HepG2 (cell line): Measurements from ENCODE around the gene ZNF880. TPM values are rescaled to one million over a fixed set of nuclear protein-coding genes. Genes with fewer than 3 reads are reported as not detected.

Experiments
- ATAC-seq: fragments of 200-7000 bp; cut with Tn5 transposase; 3 replicates; pipeline ENCODE4 v1.9.1; 2020; ENCODE audit warnings: mild to moderate bottlenecking, moderate library complexity
- BruUV-seq: library from RNA; stranded (reverse); fragments of 400-500 nt; replicated peaks from 2 replicates; lab custom pipeline; 2021; lab: Mats Ljungman, UMichigan
- CTCF ChIA-PET: fragments of 300-600 bp; formaldehyde crosslinking; extraction: SDS; loops from one replicate; lab custom pipeline; 2021; ENCODE audit warnings: low total read pairs, inconsistent platforms, low intra/inter-chr PET ratio; lab: Yijun Ruan, JAX
- POLR2A ChIA-PET: fragments of 350-600 bp; sonication (Branson Sonifier 250); formaldehyde crosslinking; loops from one replicate; lab custom pipeline; 2020; ENCODE audit warnings: antibody characterized with exemption, inconsistent platforms; lab: Yijun Ruan, JAX
- DNase-seq: peaks from one replicate; pipeline ENCODE4 v3.0.0-alpha.2; 2015; ENCODE audit warnings: low spot score
- FAIRE-seq: peaks from 3 replicates; lab custom pipeline; 2011; peaks lifted over from hg19 to GRCh38; lab: Jason Lieb, UNC
- H2AFZ ChIP-seq: one replicate; pipeline ENCODE4 v1.6.1; 2011; ENCODE audit warnings: low read length, inconsistent platforms
- H3K27ac ChIP-seq: fragments of 300-600 bp; 3 replicates; pipeline ENCODE4 v1.8.0; 2011; ENCODE audit warnings: mixed run types, mild to moderate bottlenecking, mixed read lengths, low read length, inconsistent platforms; ENCODE audit not compliant: insufficient read depth; ENCODE audit errors: extremely low read length
- H3K27me3 ChIP-seq, 2 experiments: fragments of 200-600 bp in 1 of 2; 2 replicates in 1 of 2; 3 replicates in 1 of 2; pipeline versions ENCODE4 v1.6.0 to v1.8.0; 2011; ENCODE audit warnings: low read length in 2 of 2, mild to moderate bottlenecking in 2 of 2, moderate library complexity in 2 of 2, inconsistent platforms in 1 of 2; ENCODE audit not compliant: insufficient read depth in 2 of 2, control insufficient read depth in 1 of 2
- H3K36me3 ChIP-seq, 2 experiments: fragments of 200-600 bp in 1 of 2; replicated peaks in 1 of 2; 2 replicates in 1 of 2; 3 replicates in 1 of 2; pipeline versions ENCODE4 v1.5.1 to v1.8.0; 2011; ENCODE audit warnings: low read length in 2 of 2, inconsistent platforms in 1 of 2; ENCODE audit not compliant: insufficient read depth in 2 of 2, control insufficient read depth in 1 of 2
- H3K4me1 ChIP-seq: 2 replicates; pipeline ENCODE4 v1.5.1; 2012; ENCODE audit warnings: low read length, inconsistent platforms; ENCODE audit not compliant: insufficient read depth
- H3K4me2 ChIP-seq: 2 replicates; pipeline ENCODE4 v1.6.0; 2011; ENCODE audit warnings: low read depth, low read length, inconsistent platforms
- H3K4me3 ChIP-seq, 3 experiments: fragments of 200-600 bp in 1 of 3; sonication (generic), shearing (Covaris generic) in 1 of 3; replicated peaks in 1 of 3; 2 replicates each; pipeline ENCODE4 v1.5.1; 2011 to 2016; ENCODE audit warnings: low read length in 3 of 3, inconsistent platforms in 2 of 3, low read depth in 2 of 3, mild to moderate bottlenecking in 2 of 3, control low read depth in 1 of 3, mixed read lengths in 1 of 3; ENCODE audit not compliant: insufficient read depth in 1 of 3
- H3K79me2 ChIP-seq: one replicate; pipeline ENCODE4 v1.6.1; 2011; ENCODE audit warnings: low read length, inconsistent platforms; ENCODE audit not compliant: insufficient read depth
- H3K9ac ChIP-seq: 2 replicates; pipeline ENCODE4 v1.6.0; 2011; ENCODE audit warnings: mild to moderate bottlenecking, low read depth, low read length, inconsistent platforms; ENCODE audit not compliant: insufficient read depth
- H3K9me3 ChIP-seq: 2 replicates; pipeline ENCODE4 v1.5.1; 2012; ENCODE audit warnings: mild to moderate bottlenecking, low read length
- H4K20me1 ChIP-seq: 2 replicates; pipeline ENCODE4 v1.6.0; 2011; ENCODE audit warnings: inconsistent platforms, mild to moderate bottlenecking, low read length, moderate library complexity; ENCODE audit not compliant: insufficient read depth
- ATF7 ChIP-seq, 2 experiments: fragments of 450-650 bp in 1 of 2; sonication (generic) in 1 of 2; formaldehyde crosslinking in 1 of 2; IDR thresholded peaks; 2 replicates each; pipeline versions ENCODE4 v1.4.0 to v1.6.1; 2016 to 2020; ENCODE audit warnings: antibody characterized with exemption in 1 of 2, mild to moderate bottlenecking in 1 of 2, missing genetic modification reagents in 1 of 2
- CREB1 ChIP-seq, 2 experiments: fragments of 450-650 bp in 1 of 2; IDR thresholded peaks; 2 replicates each; pipeline ENCODE4 v1.6.1; 2016 to 2017; ENCODE audit warnings: control low read depth in 1 of 2, mild to moderate bottlenecking in 1 of 2, missing compliant biosample characterization in 1 of 2, missing genetic modification characterization in 1 of 2
- HDAC1 ChIP-seq: sonication (generic); formaldehyde crosslinking; IDR thresholded peaks from 2 replicates; pipeline ENCODE4 v1.5.1; 2020; ENCODE audit warnings: mild to moderate bottlenecking, missing genetic modification reagents
- NFRKB ChIP-seq: fragments of 450-650 bp; IDR thresholded peaks from 2 replicates; pipeline ENCODE4 v1.6.1; 2017
- TARDBP ChIP-seq: sonication (generic); formaldehyde crosslinking; IDR thresholded peaks from 2 replicates; pipeline ENCODE4 v1.8.0; 2022; ENCODE audit warnings: mild to moderate bottlenecking, missing genetic modification reagents
- ZNF556 ChIP-seq: sonication (generic); formaldehyde crosslinking; IDR thresholded peaks from 2 replicates; pipeline ENCODE4 v1.4.0; 2020; ENCODE audit warnings: mild to moderate bottlenecking, missing genetic modification reagents, borderline replicate concordance
- WGBS: methylation state at CpG from one replicate; pipeline ENCODE4 v1.1.6; 2017; ENCODE audit warnings: low lambda C conversion rate; 5-methylcytosine and 5-hydroxymethylcytosine counted together
- in situ Hi-C: cut with HindIII; loops from 2 replicates; pipeline ENCODE4 v1.10.0; 2017; ENCODE audit warnings: low pct_unique_long_range_greater_than_20kb; ENCODE audit not compliant: extremely low pct_ligation_motif_present
- intact Hi-C: fragments of 100-400 bp; cut with micrococcal nuclease; formaldehyde crosslinking; loops from one replicate; pipeline ENCODE4 v1.10.0; 2022; ENCODE audit not compliant: unreplicated experiment
- polyA plus RNA-seq, 8 experiments: library from polyadenylated mRNA; depleted of rRNA in 3 of 8; stranded (reverse) in 7 of 8; unstranded in 1 of 8; fragments of >200 nt; fragmentation: Illumina TruSeq in 4 of 8; extraction: Trizol in 4 of 8; gene quantifications; 2 replicates each; pipeline versions ENCODE4 v1.2.1 to v1.2.3, GENCODE V29; 2011 to 2016; ENCODE audit warnings: low read depth in 4 of 8, missing spikeins in 1 of 8, mixed read lengths in 1 of 8; ENCODE audit not compliant: insufficient read depth in 1 of 8
- total RNA-seq, 5 experiments: library from RNA; depleted of rRNA; stranded (reverse); fragments of >200 nt; fragmentation: Illumina TruSeq; extraction: Trizol; gene quantifications; 2 replicates each; pipeline ENCODE4 v1.2.3, GENCODE V29; 2016; ENCODE audit warnings: low read depth in 1 of 5
- TF ChIP-seq, protein P1 (sequence below): sonication (generic); formaldehyde crosslinking; IDR thresholded peaks from 2 replicates; pipeline ENCODE4 v1.9.0; 2021; ENCODE audit warnings: missing genetic modification reagents, mild to moderate bottlenecking, borderline replicate concordance
- TF ChIP-seq, protein P2 (sequence below): sonication (generic); formaldehyde crosslinking; IDR thresholded peaks from 2 replicates; pipeline ENCODE4 v1.9.0; 2021; ENCODE audit warnings: missing genetic modification reagents, borderline replicate concordance
- TF ChIP-seq, protein P3 (sequence below): sonication (generic); formaldehyde crosslinking; IDR thresholded peaks from 2 replicates; pipeline ENCODE4 v1.5.0; 2020; ENCODE audit warnings: mild to moderate bottlenecking, missing genetic modification reagents, moderate library complexity

Gene ZNF880
- total and polyA plus RNA-seq, 2 of the 13 experiments (the other 11 are each of a cell fraction or from before 2014, with no cell fraction given), result 0.03 to 0.18 TPM

DNA sequence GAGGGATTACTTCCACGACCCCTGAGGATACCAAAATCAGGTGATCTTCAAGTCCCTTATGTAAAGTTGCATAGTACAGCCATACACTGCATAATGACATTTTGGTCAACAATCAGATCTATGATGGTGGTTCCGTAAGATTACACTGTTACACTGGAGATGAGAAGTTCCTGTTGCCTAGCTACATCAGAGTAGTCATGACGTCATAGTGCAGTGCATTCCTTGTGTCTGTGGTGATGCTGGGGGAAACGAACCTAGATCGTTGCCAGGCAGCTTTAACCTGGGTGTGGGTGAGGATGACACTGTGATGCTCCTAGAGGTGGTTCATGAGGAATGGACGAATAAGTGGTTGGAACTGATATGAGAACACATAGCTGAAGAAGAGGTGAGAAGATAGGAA, 24.6 kb upstream of the ZNF880 start:
- H3K27me3 ChIP-seq, result no peaks in the 10 kb centered on the region
- H3K36me3 ChIP-seq, result no peaks in the 10 kb centered on the region
- H3K4me2 ChIP-seq, result no peak overlapping the region
- H3K9me3 ChIP-seq, result peaks cover 68% of the 10 kb centered on the region
- H2AFZ ChIP-seq, result no peak overlapping the region
- peak; percentile 95 for TF ChIP-seq CREB1 (IDR thresholded peaks at IDR 0.05)
- TF ChIP-seq CREB1 (CRISPR knock-in tag; IDR thresholded peaks at IDR 0.05), result no peak
- TF ChIP-seq, protein P1, sequence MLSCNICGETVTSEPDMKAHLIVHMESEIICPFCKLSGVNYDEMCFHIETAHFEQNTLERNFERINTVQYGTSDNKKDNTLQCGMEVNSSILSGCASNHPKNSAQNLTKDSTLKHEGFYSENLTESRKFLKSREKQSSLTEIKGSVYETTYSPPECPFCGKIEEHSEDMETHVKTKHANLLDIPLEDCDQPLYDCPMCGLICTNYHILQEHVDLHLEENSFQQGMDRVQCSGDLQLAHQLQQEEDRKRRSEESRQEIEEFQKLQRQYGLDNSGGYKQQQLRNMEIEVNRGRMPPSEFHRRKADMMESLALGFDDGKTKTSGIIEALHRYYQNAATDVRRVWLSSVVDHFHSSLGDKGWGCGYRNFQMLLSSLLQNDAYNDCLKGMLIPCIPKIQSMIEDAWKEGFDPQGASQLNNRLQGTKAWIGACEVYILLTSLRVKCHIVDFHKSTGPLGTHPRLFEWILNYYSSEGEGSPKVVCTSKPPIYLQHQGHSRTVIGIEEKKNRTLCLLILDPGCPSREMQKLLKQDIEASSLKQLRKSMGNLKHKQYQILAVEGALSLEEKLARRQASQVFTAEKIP (CRISPR knock-in tag), result no peak
- no peak for TF ChIP-seq TARDBP (CRISPR knock-in tag)
- peak; percentile 97 for TF ChIP-seq ATF7 (IDR thresholded peaks at IDR 0.05)
- TF ChIP-seq ATF7 (CRISPR knock-in tag; IDR thresholded peaks at IDR 0.05), result no peak
- TF ChIP-seq NFRKB, result no peak
- FAIRE-seq (no peak), DNase-seq (no peak), ATAC-seq (no peak)
- no peak overlapping the region for H3K27ac ChIP-seq
- H3K9ac ChIP-seq, result no peak overlapping the region
- H4K20me1 ChIP-seq, result no peaks in the 10 kb centered on the region
- no TSS peak for BruUV-seq
- 26% methylated on average over 6 of the region's 6 CpGs for WGBS
- POLR2A ChIA-PET, result no interaction called here
- no peak overlapping the region for H3K4me3 ChIP-seq
- intact Hi-C loops, result no loop called here
- CTCF ChIA-PET, result no interaction called here
- in situ Hi-C loops, result no loop called here
- no peaks in the 10 kb centered on the region for H3K4me1 ChIP-seq
- H3K79me2 ChIP-seq, result no peaks in the 10 kb centered on the region

DNA sequence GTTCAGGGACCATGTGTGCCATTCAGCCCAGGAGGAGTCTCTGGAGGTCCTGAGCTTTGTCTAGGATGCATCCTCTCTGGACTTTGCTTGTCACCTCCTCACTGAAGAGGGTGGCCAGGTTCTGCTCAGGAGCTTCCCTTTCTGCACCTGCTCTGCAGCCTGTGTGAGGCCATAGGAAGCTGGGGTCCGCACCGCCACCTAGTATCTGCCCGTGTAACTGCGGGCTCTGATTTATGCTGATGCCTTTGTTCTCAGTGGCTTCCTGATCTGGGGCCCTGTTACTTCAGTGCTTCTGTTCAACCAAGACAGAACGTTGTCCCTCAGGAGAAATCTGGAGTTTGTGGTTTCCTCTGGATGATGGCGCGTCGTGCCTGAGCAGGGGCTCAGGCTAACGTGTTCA, 18.2 kb upstream of the ZNF880 start:
- Histone ChIP-seq H2AFZ (no peak overlapping the region), H3K4me2 (no peak overlapping the region), H3K79me2 (no peaks in the 10 kb centered on the region), H3K9ac (no peak overlapping the region), H3K4me3 (no peak overlapping the region), H3K9me3 (peaks cover 87% of the 10 kb centered on the region), H3K27ac (no peak overlapping the region), H4K20me1 (no peaks in the 10 kb centered on the region), H3K27me3 (no peaks in the 10 kb centered on the region), H3K4me1 (no peaks in the 10 kb centered on the region), H3K36me3 (no peaks in the 10 kb centered on the region)
- DNase-seq, result no peak
- TF ChIP-seq, protein P2, sequence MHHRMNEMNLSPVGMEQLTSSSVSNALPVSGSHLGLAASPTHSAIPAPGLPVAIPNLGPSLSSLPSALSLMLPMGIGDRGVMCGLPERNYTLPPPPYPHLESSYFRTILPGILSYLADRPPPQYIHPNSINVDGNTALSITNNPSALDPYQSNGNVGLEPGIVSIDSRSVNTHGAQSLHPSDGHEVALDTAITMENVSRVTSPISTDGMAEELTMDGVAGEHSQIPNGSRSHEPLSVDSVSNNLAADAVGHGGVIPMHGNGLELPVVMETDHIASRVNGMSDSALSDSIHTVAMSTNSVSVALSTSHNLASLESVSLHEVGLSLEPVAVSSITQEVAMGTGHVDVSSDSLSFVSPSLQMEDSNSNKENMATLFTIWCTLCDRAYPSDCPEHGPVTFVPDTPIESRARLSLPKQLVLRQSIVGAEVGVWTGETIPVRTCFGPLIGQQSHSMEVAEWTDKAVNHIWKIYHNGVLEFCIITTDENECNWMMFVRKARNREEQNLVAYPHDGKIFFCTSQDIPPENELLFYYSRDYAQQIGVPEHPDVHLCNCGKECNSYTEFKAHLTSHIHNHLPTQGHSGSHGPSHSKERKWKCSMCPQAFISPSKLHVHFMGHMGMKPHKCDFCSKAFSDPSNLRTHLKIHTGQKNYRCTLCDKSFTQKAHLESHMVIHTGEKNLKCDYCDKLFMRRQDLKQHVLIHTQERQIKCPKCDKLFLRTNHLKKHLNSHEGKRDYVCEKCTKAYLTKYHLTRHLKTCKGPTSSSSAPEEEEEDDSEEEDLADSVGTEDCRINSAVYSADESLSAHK (CRISPR knock-in tag), result no peak
- TF ChIP-seq ZNF556 (CRISPR knock-in tag) (no peak), HDAC1 (CRISPR knock-in tag) (no peak)
- TF ChIP-seq, protein P3, sequence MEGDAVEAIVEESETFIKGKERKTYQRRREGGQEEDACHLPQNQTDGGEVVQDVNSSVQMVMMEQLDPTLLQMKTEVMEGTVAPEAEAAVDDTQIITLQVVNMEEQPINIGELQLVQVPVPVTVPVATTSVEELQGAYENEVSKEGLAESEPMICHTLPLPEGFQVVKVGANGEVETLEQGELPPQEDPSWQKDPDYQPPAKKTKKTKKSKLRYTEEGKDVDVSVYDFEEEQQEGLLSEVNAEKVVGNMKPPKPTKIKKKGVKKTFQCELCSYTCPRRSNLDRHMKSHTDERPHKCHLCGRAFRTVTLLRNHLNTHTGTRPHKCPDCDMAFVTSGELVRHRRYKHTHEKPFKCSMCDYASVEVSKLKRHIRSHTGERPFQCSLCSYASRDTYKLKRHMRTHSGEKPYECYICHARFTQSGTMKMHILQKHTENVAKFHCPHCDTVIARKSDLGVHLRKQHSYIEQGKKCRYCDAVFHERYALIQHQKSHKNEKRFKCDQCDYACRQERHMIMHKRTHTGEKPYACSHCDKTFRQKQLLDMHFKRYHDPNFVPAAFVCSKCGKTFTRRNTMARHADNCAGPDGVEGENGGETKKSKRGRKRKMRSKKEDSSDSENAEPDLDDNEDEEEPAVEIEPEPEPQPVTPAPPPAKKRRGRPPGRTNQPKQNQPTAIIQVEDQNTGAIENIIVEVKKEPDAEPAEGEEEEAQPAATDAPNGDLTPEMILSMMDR (CRISPR knock-in tag), result 0 out of 2 replicates have a peak, but pooled peaks have one; percentile 10
- ChIA-PET POLR2A (no interaction called here), CTCF (no interaction called here)
- no TSS peak for BruUV-seq
- 88% methylated on average over 6 of the region's 9 CpGs for WGBS
- intact Hi-C loops, result no loop called here
- in situ Hi-C loops, result no loop called here
- FAIRE-seq, result no peak
- no peak for ATAC-seq
